Measurements from ENCODE around the gene CCN5. TPM values are rescaled to one million over a fixed set of nuclear protein-coding genes. Genes with fewer than 3 reads are reported as not detected.

Gene CCN5
- total RNA-seq, 2 donors from 2014 or later = not detected

GRCh38 chr20:44723391-44723790 is 8.2 kb downstream of the CCN5 start:
- H3K9me3 ChIP-seq (ENCODE audit: control insufficient read depth, low read length) = no peaks in the 10 kb centered on the region
- TF ChIP-seq, protein P1, sequence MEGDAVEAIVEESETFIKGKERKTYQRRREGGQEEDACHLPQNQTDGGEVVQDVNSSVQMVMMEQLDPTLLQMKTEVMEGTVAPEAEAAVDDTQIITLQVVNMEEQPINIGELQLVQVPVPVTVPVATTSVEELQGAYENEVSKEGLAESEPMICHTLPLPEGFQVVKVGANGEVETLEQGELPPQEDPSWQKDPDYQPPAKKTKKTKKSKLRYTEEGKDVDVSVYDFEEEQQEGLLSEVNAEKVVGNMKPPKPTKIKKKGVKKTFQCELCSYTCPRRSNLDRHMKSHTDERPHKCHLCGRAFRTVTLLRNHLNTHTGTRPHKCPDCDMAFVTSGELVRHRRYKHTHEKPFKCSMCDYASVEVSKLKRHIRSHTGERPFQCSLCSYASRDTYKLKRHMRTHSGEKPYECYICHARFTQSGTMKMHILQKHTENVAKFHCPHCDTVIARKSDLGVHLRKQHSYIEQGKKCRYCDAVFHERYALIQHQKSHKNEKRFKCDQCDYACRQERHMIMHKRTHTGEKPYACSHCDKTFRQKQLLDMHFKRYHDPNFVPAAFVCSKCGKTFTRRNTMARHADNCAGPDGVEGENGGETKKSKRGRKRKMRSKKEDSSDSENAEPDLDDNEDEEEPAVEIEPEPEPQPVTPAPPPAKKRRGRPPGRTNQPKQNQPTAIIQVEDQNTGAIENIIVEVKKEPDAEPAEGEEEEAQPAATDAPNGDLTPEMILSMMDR (conservative IDR thresholded peaks at IDR 0.05) = no peak
- Mint-ChIP-seq H3K27ac (no peak overlapping the region), H3K27me3 (ENCODE audit: insufficient read depth) (peaks cover 3% of the 10 kb centered on the region), H3K36me3 (ENCODE audit: low read depth) (no peaks in the 10 kb centered on the region), H3K9me3 (no peaks in the 10 kb centered on the region), H3K4me3 (no peak overlapping the region), H3K4me1 (no peaks in the 10 kb centered on the region)
- no peaks in the 10 kb centered on the region for H3K27me3 ChIP-seq (ENCODE audit: control insufficient read depth, insufficient read depth, low read length, poor library complexity, severe bottlenecking)
- no peaks in the 10 kb centered on the region for H3K36me3 ChIP-seq (ENCODE audit: control insufficient read depth, insufficient read depth, low read length)
- no peak overlapping the region for H3K9ac ChIP-seq (ENCODE audit: extremely low read depth, low read length, poor library complexity, severe bottlenecking)
- 88 to 94% methylated on average over 6 to 7 of the region's 7 CpGs for WGBS, 2 experiments (ENCODE audit: insufficient coverage in 1 of 2, insufficient read length in 1 of 2)
- H3K4me3 ChIP-seq (ENCODE audit: low read length) = no peak overlapping the region
- no peak overlapping the region for H3K27ac ChIP-seq (ENCODE audit: low read depth, low read length)
- no peak for DNase-seq
- no peaks in the 10 kb centered on the region for H3K4me1 ChIP-seq (ENCODE audit: control insufficient read depth, insufficient read depth, low read length)

DNA sequence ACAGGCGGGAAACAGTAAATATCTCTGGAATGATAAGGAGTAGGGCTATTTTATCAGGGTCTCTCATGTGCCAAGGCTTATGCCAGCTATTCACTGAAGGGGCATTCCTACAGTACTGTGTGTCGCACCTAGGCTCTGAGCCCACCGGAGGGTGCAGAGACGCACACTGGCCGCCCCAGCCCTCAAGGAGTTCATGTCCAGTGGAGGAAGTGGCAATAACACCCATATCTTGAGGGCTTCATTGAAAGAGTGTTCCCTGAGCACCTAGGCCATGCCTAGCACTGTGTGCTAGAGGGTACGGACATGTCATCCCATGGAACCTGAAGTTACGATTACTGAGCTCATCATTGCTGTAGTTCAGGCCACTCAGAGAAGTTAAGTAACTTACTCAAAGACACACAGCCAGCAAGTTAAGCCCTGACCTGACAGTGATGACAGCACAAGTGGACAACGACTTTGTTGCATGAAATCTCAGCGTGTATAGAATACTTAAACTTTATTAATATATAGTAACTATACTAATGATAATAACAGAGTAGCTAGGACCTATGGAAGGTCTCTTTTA is 8.7 kb downstream of the CCN5 start:
- TF ChIP-seq, protein P1 (conservative IDR thresholded peaks at IDR 0.05) = no peak
- Histone ChIP-seq H3K4me1 (ENCODE audit: control insufficient read depth, insufficient read depth, low read length) (peaks cover 1% of the 10 kb centered on the region), H3K27ac (ENCODE audit: low read depth, low read length) (no peak overlapping the region), H3K9me3 (ENCODE audit: control insufficient read depth, low read length) (no peaks in the 10 kb centered on the region), H3K36me3 (ENCODE audit: control insufficient read depth, insufficient read depth, low read length) (no peaks in the 10 kb centered on the region), H3K4me3 (ENCODE audit: low read length) (no peak overlapping the region), H3K9ac (ENCODE audit: extremely low read depth, low read length, poor library complexity, severe bottlenecking) (no peak overlapping the region), H3K27me3 (ENCODE audit: control insufficient read depth, insufficient read depth, low read length, poor library complexity, severe bottlenecking) (no peaks in the 10 kb centered on the region)
- WGBS, 2 experiments (ENCODE audit: insufficient coverage in 1 of 2, insufficient read length in 1 of 2) = 89 to 96% methylated on average over 5 to 8 of the region's 9 CpGs
- Mint-ChIP-seq H3K4me1 (peaks cover 3% of the 10 kb centered on the region), H3K27ac (no peak overlapping the region), H3K4me3 (no peak overlapping the region), H3K27me3 (ENCODE audit: insufficient read depth) (peaks cover 3% of the 10 kb centered on the region), H3K9me3 (no peaks in the 10 kb centered on the region), H3K36me3 (ENCODE audit: low read depth) (no peaks in the 10 kb centered on the region)
- DNase-seq = no peak

- no peak overlapping the region for H3K4me3 ChIP-seq (ENCODE audit: low read length)
- H3K9me3 Mint-ChIP-seq = no peaks in the 10 kb centered on the region
- H3K9ac ChIP-seq (ENCODE audit: extremely low read depth, low read length, poor library complexity, severe bottlenecking) = no peak overlapping the region
- H3K9me3 ChIP-seq (ENCODE audit: control insufficient read depth, low read length) = no peaks in the 10 kb centered on the region
- WGBS, 2 experiments (ENCODE audit: insufficient coverage in 1 of 2, insufficient read length in 1 of 2) = 92 to 96% methylated on average over 9 to 26 of the region's 26 CpGs
- no peak overlapping the region for H3K27ac ChIP-seq (ENCODE audit: low read depth, low read length)
- peaks cover 3% of the 10 kb centered on the region for H3K27me3 Mint-ChIP-seq (ENCODE audit: insufficient read depth)
- peaks cover 10% of the 10 kb centered on the region for H3K4me1 Mint-ChIP-seq
- H3K27me3 ChIP-seq (ENCODE audit: control insufficient read depth, insufficient read depth, low read length, poor library complexity, severe bottlenecking) = no peaks in the 10 kb centered on the region
- H3K36me3 Mint-ChIP-seq (ENCODE audit: low read depth) = no peaks in the 10 kb centered on the region
- TF ChIP-seq, protein P1 (conservative IDR thresholded peaks at IDR 0.05) = no peak
- no peak overlapping the region for H3K4me3 Mint-ChIP-seq
- H3K36me3 ChIP-seq (ENCODE audit: control insufficient read depth, insufficient read depth, low read length) = no peaks in the 10 kb centered on the region
- H3K27ac Mint-ChIP-seq = no peak overlapping the region
- H3K4me1 ChIP-seq (ENCODE audit: control insufficient read depth, insufficient read depth, low read length) = peaks cover 8% of the 10 kb centered on the region
- no peak for DNase-seq
Observed at GRCh38 chr20:44724423-44725091, 9.4 kb downstream of the CCN5 start.
